H9 (cell line): ENCODE measurements around the gene WARS2. TPM values are rescaled to one million over a fixed set of nuclear protein-coding genes. Genes with fewer than 3 reads are reported as not detected.

Source experiments
- DNase-seq: peaks from one replicate; pipeline ENCODE4 v3.0.0-alpha.2; 2017
- H2AFZ ChIP-seq: one replicate; pipeline ENCODE4 v1.6.1; 2013; ENCODE audit warnings: mild to moderate bottlenecking, low read length, control low read depth, moderate library complexity
- H2AK5ac ChIP-seq: 2 replicates; pipeline ENCODE4 v1.6.1; 2013; ENCODE audit warnings: low read length, control low read depth, mixed read lengths; ENCODE audit not compliant: insufficient read length
- H2BK120ac ChIP-seq: one replicate; pipeline ENCODE4 v1.6.1; 2013; ENCODE audit warnings: low read depth, mild to moderate bottlenecking, low read length, control low read depth, inconsistent platforms; ENCODE audit not compliant: poor library complexity, severe bottlenecking
- H2BK12ac ChIP-seq: 2 replicates; pipeline ENCODE4 v1.6.1; 2013; ENCODE audit warnings: low read length, control low read depth, mixed read lengths, low read depth; ENCODE audit not compliant: insufficient read length
- H2BK15ac ChIP-seq: 2 replicates; pipeline ENCODE4 v1.6.1; 2013; ENCODE audit warnings: low read depth, low read length, control low read depth
- H2BK20ac ChIP-seq: one replicate; pipeline ENCODE4 v1.6.1; 2013; ENCODE audit warnings: low read depth, mild to moderate bottlenecking, low read length, control low read depth, inconsistent platforms; ENCODE audit not compliant: poor library complexity, severe bottlenecking
- H2BK5ac ChIP-seq: 2 replicates; pipeline ENCODE4 v1.6.1; 2013; ENCODE audit warnings: low read length, control low read depth, mixed read lengths; ENCODE audit not compliant: insufficient read length
- H3K14ac ChIP-seq: 2 replicates; pipeline ENCODE4 v1.6.1; 2013; ENCODE audit warnings: low read length, control low read depth; ENCODE audit not compliant: insufficient read depth
- H3K18ac ChIP-seq: 2 replicates; pipeline ENCODE4 v1.6.1; 2013; ENCODE audit warnings: low read depth, mild to moderate bottlenecking, mixed read lengths, low read length, control low read depth; ENCODE audit not compliant: insufficient read length
- H3K23ac ChIP-seq: 2 replicates; pipeline ENCODE4 v1.6.1; 2013; ENCODE audit warnings: low read length, control low read depth, mixed read lengths, low read depth; ENCODE audit not compliant: insufficient read length
- H3K23me2 ChIP-seq: 2 replicates; pipeline ENCODE4 v1.6.1; 2013; ENCODE audit warnings: low read depth, mild to moderate bottlenecking, mixed read lengths, low read length, control low read depth; ENCODE audit not compliant: insufficient read length, poor library complexity, severe bottlenecking
- H3K27ac ChIP-seq: 2 replicates; pipeline ENCODE4 v1.5.1; 2013; ENCODE audit warnings: low read length, control low read depth, mixed read lengths, low read depth; ENCODE audit not compliant: insufficient read length
- H3K27me3 ChIP-seq: 2 replicates; pipeline ENCODE4 v1.6.1; 2013; ENCODE audit warnings: low read length, control low read depth, inconsistent platforms; ENCODE audit not compliant: insufficient read depth
- H3K4ac ChIP-seq: 2 replicates; pipeline ENCODE4 v1.6.1; 2013; ENCODE audit warnings: low read depth, mild to moderate bottlenecking, control low read depth, inconsistent platforms, low read length, moderate library complexity
- H3K4me1 ChIP-seq: 2 replicates; pipeline ENCODE4 v1.6.1; 2013; ENCODE audit warnings: low read length, control low read depth, inconsistent platforms; ENCODE audit not compliant: insufficient read depth
- H3K4me2 ChIP-seq: 2 replicates; pipeline ENCODE4 v1.6.1; 2013; ENCODE audit warnings: low read length, control low read depth, mixed read lengths; ENCODE audit not compliant: insufficient read length, insufficient read depth
- H3K56ac ChIP-seq: 2 replicates; pipeline ENCODE4 v1.6.1; 2013; ENCODE audit warnings: low read depth, mild to moderate bottlenecking, mixed read lengths, low read length, control low read depth; ENCODE audit not compliant: insufficient read length
- H3K79me1 ChIP-seq: 2 replicates; pipeline ENCODE4 v1.6.1; 2013; ENCODE audit warnings: low read depth, mild to moderate bottlenecking, moderate library complexity, low read length, control low read depth, inconsistent platforms; ENCODE audit not compliant: insufficient read depth, poor library complexity, severe bottlenecking
- H3K79me2 ChIP-seq: 2 replicates; pipeline ENCODE4 v1.6.1; 2013; ENCODE audit warnings: low read length, control low read depth, inconsistent platforms; ENCODE audit not compliant: insufficient read depth
- H3K9ac ChIP-seq: 2 replicates; pipeline ENCODE4 v1.6.1; 2013; ENCODE audit warnings: low read length, control low read depth, mixed read lengths; ENCODE audit not compliant: insufficient read length; ENCODE audit errors: extremely low read depth
- H3K9me3 ChIP-seq: one replicate; pipeline ENCODE4 v1.6.1; 2013; ENCODE audit warnings: low read depth, low read length, inconsistent platforms; ENCODE audit not compliant: control insufficient read depth
- H3T11ph ChIP-seq: one replicate; pipeline ENCODE4 v1.6.1; 2013; ENCODE audit warnings: mild to moderate bottlenecking, low read length, control low read depth, inconsistent platforms
- H4K20me1 ChIP-seq: one replicate; pipeline ENCODE4 v1.6.1; 2013; ENCODE audit not compliant: control insufficient read depth, insufficient read length, insufficient read depth
- H4K5ac ChIP-seq: 2 replicates; pipeline ENCODE4 v1.6.1; 2013; ENCODE audit warnings: low read depth, mild to moderate bottlenecking, mixed read lengths, low read length, control low read depth; ENCODE audit not compliant: insufficient read length
- H4K8ac ChIP-seq: replicated peaks from 2 replicates; pipeline ENCODE4 v1.6.1; 2013; ENCODE audit warnings: low read length, control low read depth, mixed read lengths, low read depth; ENCODE audit not compliant: insufficient read length
- H4K91ac ChIP-seq: 2 replicates; pipeline ENCODE4 v1.6.1; 2013; ENCODE audit warnings: low read depth, mild to moderate bottlenecking, moderate library complexity, mixed read lengths, low read length, control low read depth; ENCODE audit not compliant: insufficient read length
- H3K27ac Mint-ChIP-seq, 3 experiments: 2 replicates in 2 of 3; 3 replicates in 1 of 3; pipeline ENCODE4 v1.8.0; 2020 to 2021; ENCODE audit warnings: mixed read lengths in 3 of 3, mild to moderate bottlenecking in 1 of 3, moderate library complexity in 1 of 3
- H3K27me3 Mint-ChIP-seq: 2 replicates; pipeline ENCODE4 v1.8.0; 2021; ENCODE audit warnings: low read depth, mild to moderate bottlenecking, moderate library complexity, mixed read lengths
- H3K36me3 Mint-ChIP-seq, 3 experiments: 2 replicates in 2 of 3; 3 replicates in 1 of 3; pipeline ENCODE4 v1.8.0; 2020 to 2021; ENCODE audit warnings: low read depth in 3 of 3, mixed read lengths in 3 of 3; ENCODE audit not compliant: insufficient read depth in 1 of 3
- H3K4me1 Mint-ChIP-seq, 2 experiments: 2 replicates each; pipeline ENCODE4 v1.8.0; 2020; ENCODE audit warnings: mixed read lengths in 2 of 2
- H3K4me3 Mint-ChIP-seq, 2 experiments: 2 replicates in 1 of 2; 3 replicates in 1 of 2; pipeline ENCODE4 v1.8.0; 2020 to 2021; ENCODE audit warnings: mild to moderate bottlenecking in 2 of 2, mixed read lengths in 2 of 2, moderate library complexity in 1 of 2
- H3K9me3 Mint-ChIP-seq, 2 experiments: 2 replicates in 1 of 2; 3 replicates in 1 of 2; pipeline ENCODE4 v1.8.0; 2020; ENCODE audit warnings: mild to moderate bottlenecking in 2 of 2, mixed read lengths in 2 of 2, moderate library complexity in 1 of 2
- WGBS: extraction: QIAGEN DNeasy Blood & Tissue Kit; methylation state at CpG from one replicate; pipeline ENCODE4 v1.1.7; 2013; ENCODE audit warnings: missing lambda C conversion rate, low lambda C conversion rate, mixed read lengths; ENCODE audit not compliant: insufficient read length; ENCODE audit errors: extremely low coverage; 5-methylcytosine and 5-hydroxymethylcytosine counted together
- total RNA-seq: library from RNA; stranded (reverse); gene quantifications from 2 replicates; pipeline ENCODE4 v1.2.1, GENCODE V29; 2021
- TF ChIP-seq, protein P1 (sequence below): fragments of 200-600 bp; sonication (generic); conservative IDR thresholded peaks from 3 replicates; pipeline ENCODE4 v1.8.0; 2021; ENCODE audit warnings: antibody characterized with exemption, mild to moderate bottlenecking

WARS2 gene
- total RNA-seq, 1 experiment from 2014 or later: 9.7 TPM

DNA sequence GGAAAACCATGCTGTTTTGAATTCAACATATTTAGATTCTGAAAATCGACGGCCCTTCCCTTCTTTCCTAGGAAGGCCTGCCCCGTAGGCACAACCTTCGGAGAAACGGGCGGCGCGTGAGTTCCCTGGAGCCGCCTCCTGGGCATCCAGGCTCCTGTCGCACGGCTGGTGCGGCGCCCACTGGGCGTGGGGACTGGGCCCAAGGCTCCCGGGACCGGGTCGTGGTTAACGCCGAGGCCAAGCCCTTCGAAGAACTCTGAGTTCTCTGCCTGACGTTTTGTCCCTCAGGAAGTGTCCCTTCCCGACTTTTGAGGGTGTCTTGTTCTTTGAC is 133.1 kb downstream of the WARS2 start:
- Histone ChIP-seq H3K79me2 (no peaks in the 10 kb centered on the region), H3K27me3 (peaks cover 58% of the 10 kb centered on the region)
- no CpG with 5 or more reads among the region's 22 CpGs for WGBS

More for the DNA sequence above, 133.1 kb downstream of the WARS2 start:
- Histone ChIP-seq H3K23me2 (no peaks in the 10 kb centered on the region), H4K8ac (no peak overlapping the region), H4K20me1 (no peaks in the 10 kb centered on the region), H3K18ac (no peak overlapping the region), H4K5ac (no peak overlapping the region), H3K9ac (no peak overlapping the region), H3K27ac (no peak overlapping the region), H3K4me1 (peaks cover 4% of the 10 kb centered on the region; the same call in 1 of the 2 replicates), H4K91ac (no peak overlapping the region), H2BK120ac (no peak overlapping the region), H3K56ac (no peak overlapping the region), H2AFZ (no peak overlapping the region), H3K23ac (no peak overlapping the region), H3K9me3 (no peaks in the 10 kb centered on the region), H2BK15ac (no peak overlapping the region), H3K14ac (no peak overlapping the region), H2BK12ac (no peak overlapping the region), H3T11ph (no peak overlapping the region), H3K4ac (no peak overlapping the region), H3K79me1 (no peaks in the 10 kb centered on the region), H3K4me2 (peak overlapping the region; percentile 26), H2AK5ac (no peak overlapping the region), H2BK5ac (no peak overlapping the region), H2BK20ac (no peak overlapping the region)
- Mint-ChIP-seq H3K4me1 (peaks cover 17 to 20% of the 10 kb centered on the region in 2 experiments), H3K4me3 (peak overlapping the region in 1 of 2 experiments; percentile 43; a peak in 2 of 5 replicates), H3K36me3 (no peaks in the 10 kb centered on the region), H3K9me3 (no peaks in the 10 kb centered on the region; a peak in 1 of 5 replicates), H3K27me3 (peaks cover 98% of the 10 kb centered on the region), H3K27ac (no peak overlapping the region)
- TF ChIP-seq, protein P1, sequence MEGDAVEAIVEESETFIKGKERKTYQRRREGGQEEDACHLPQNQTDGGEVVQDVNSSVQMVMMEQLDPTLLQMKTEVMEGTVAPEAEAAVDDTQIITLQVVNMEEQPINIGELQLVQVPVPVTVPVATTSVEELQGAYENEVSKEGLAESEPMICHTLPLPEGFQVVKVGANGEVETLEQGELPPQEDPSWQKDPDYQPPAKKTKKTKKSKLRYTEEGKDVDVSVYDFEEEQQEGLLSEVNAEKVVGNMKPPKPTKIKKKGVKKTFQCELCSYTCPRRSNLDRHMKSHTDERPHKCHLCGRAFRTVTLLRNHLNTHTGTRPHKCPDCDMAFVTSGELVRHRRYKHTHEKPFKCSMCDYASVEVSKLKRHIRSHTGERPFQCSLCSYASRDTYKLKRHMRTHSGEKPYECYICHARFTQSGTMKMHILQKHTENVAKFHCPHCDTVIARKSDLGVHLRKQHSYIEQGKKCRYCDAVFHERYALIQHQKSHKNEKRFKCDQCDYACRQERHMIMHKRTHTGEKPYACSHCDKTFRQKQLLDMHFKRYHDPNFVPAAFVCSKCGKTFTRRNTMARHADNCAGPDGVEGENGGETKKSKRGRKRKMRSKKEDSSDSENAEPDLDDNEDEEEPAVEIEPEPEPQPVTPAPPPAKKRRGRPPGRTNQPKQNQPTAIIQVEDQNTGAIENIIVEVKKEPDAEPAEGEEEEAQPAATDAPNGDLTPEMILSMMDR: no peak
- no peak for DNase-seq
